B cell (primary cell): Measurements from ENCODE around the gene ERI2. TPM values are rescaled to one million over a fixed set of nuclear protein-coding genes. Genes with fewer than 3 reads are reported as not detected.

Experiments used
- ATAC-seq: fragments of 200-7000 bp; cut with Tn5 transposase; one replicate; pipeline ENCODE4 v1.10.0; 2021; ENCODE audit warnings: low read depth, mild to moderate bottlenecking, moderate number of reproducible peaks, moderate library complexity
- CTCF ChIA-PET: fragments of 350-600 bp; sonication (Branson Sonifier 250); formaldehyde crosslinking; loops from one replicate; lab custom pipeline; 2021; ENCODE audit warnings: antibody characterized with exemption, inconsistent platforms; lab: Charles Lee
- POLR2A ChIA-PET: fragments of 350-600 bp; sonication (Branson Sonifier 250); formaldehyde crosslinking; loops from one replicate; lab custom pipeline; 2021; ENCODE audit warnings: antibody characterized with exemption; lab: Charles Lee
- DNase-seq: peaks from one replicate; pipeline ENCODE4 v3.0.0; 2013
- H2AFZ ChIP-seq: 2 replicates; pipeline ENCODE4 v1.6.1; 2012; ENCODE audit warnings: mild to moderate bottlenecking, low read depth, low read length; ENCODE audit not compliant: insufficient read depth, poor library complexity, severe bottlenecking
- H3K27ac ChIP-seq, 2 donors: 1 replicate in 1 of 2; 2 replicates in 1 of 2; pipeline ENCODE4 v1.5.1; 2012 to 2013; ENCODE audit warnings: low read length in 2 of 2, mild to moderate bottlenecking in 2 of 2, moderate library complexity in 1 of 2
- H3K27me3 ChIP-seq, 4 experiments: fragments of 200-600 bp in 1 of 4; sonication (generic) in 1 of 4; replicated peaks in 1 of 4; 1 replicate in 2 of 4; 2 replicates in 2 of 4; pipeline versions ENCODE4 v1.6.1 to v1.7.0; 2013 to 2016; ENCODE audit warnings: low read length in 3 of 4, mild to moderate bottlenecking in 2 of 4, mixed read lengths in 1 of 4, moderate library complexity in 1 of 4; ENCODE audit not compliant: insufficient read depth in 4 of 4, control insufficient read depth in 3 of 4; ENCODE audit errors: control extremely low read depth in 1 of 4
- H3K36me3 ChIP-seq, 2 experiments: replicated peaks in 1 of 2; 1 replicate in 1 of 2; 2 replicates in 1 of 2; pipeline versions ENCODE4 v1.6.1 to v1.7.1; 2013; ENCODE audit warnings: low read length in 1 of 2; ENCODE audit not compliant: insufficient read depth in 2 of 2, control insufficient read depth in 1 of 2; ENCODE audit errors: control extremely low read depth in 1 of 2, extremely low read depth in 1 of 2
- H3K4me1 ChIP-seq, 2 donors: fragments of 200-600 bp in 1 of 2; sonication (generic) in 1 of 2; 1 replicate in 1 of 2; 2 replicates in 1 of 2; pipeline versions ENCODE4 v1.5.1 to v1.6.1; 2013 to 2017; ENCODE audit warnings: low read length in 2 of 2; ENCODE audit not compliant: control insufficient read depth in 2 of 2, insufficient read depth in 2 of 2
- H3K4me2 ChIP-seq: replicated peaks from 2 replicates; pipeline ENCODE3; 2012; ENCODE audit warnings: mild to moderate bottlenecking, low read depth, low read length; ENCODE audit not compliant: poor library complexity, severe bottlenecking
- H3K4me3 ChIP-seq, 5 experiments: fragments of 200-600 bp in 1 of 5; sonication (generic) in 1 of 5; 1 replicate in 3 of 5; 2 replicates in 2 of 5; pipeline versions ENCODE4 v1.5.1 to v1.7.0; 2011 to 2016; ENCODE audit warnings: low read length in 4 of 5, mild to moderate bottlenecking in 4 of 5, low read depth in 2 of 5, control low read depth in 1 of 5, moderate library complexity in 1 of 5; ENCODE audit not compliant: insufficient read depth in 1 of 5; ENCODE audit errors: control extremely low read depth in 1 of 5, extremely low read depth in 1 of 5
- H3K79me2 ChIP-seq: fragments of 200-600 bp; sonication (generic); one replicate; pipeline ENCODE4 v1.6.0; 2016; ENCODE audit warnings: low read length; ENCODE audit not compliant: control insufficient read depth, insufficient read depth
- H3K9ac ChIP-seq: fragments of 200-600 bp; sonication (generic); 2 replicates; pipeline ENCODE4 v1.6.1; 2017; ENCODE audit warnings: mild to moderate bottlenecking, low read length, moderate library complexity
- H3K9me3 ChIP-seq, 3 donors: one replicate each; pipeline versions ENCODE4 v1.6.1 to v1.7.1; 2013; ENCODE audit warnings: low read length in 2 of 3; ENCODE audit not compliant: control insufficient read depth in 2 of 3, insufficient read depth in 1 of 3; ENCODE audit errors: control extremely low read depth in 1 of 3
- H4K20me1 ChIP-seq: 2 replicates; pipeline ENCODE4 v1.6.0; 2012; ENCODE audit warnings: mild to moderate bottlenecking, low read length; ENCODE audit not compliant: insufficient read depth, control insufficient read depth, poor library complexity, severe bottlenecking
- H3K27ac Mint-ChIP-seq: one replicate; pipeline ENCODE4 v1.8.0; 2021; ENCODE audit warnings: mixed read lengths
- H3K27me3 Mint-ChIP-seq: one replicate; pipeline ENCODE4 v1.8.0; 2021; ENCODE audit warnings: mixed read lengths
- H3K4me1 Mint-ChIP-seq: one replicate; pipeline ENCODE4 v1.8.0; 2021; ENCODE audit warnings: mixed read lengths
- H3K4me3 Mint-ChIP-seq: one replicate; pipeline ENCODE4 v1.8.0; 2021; ENCODE audit warnings: mixed read lengths
- H3K9me3 Mint-ChIP-seq: one replicate; pipeline ENCODE4 v1.8.0; 2022; ENCODE audit warnings: mixed read lengths; ENCODE audit not compliant: insufficient read depth
- CTCF ChIP-seq: fragments of 200-600 bp; IDR thresholded peaks from one replicate; pipeline ENCODE4 v1.8.0; 2022; ENCODE audit warnings: antibody characterized with exemption, mild to moderate bottlenecking
- EZH2 ChIP-seq: IDR thresholded peaks from 2 replicates; pipeline ENCODE4 v1.6.1; 2012; ENCODE audit warnings: borderline replicate concordance, low read depth, mild to moderate bottlenecking, moderate library complexity, low read length; ENCODE audit not compliant: insufficient read depth, poor library complexity, severe bottlenecking
- WGBS: methylation state at CpG from one replicate; pipeline ENCODE4 v1.1.5; 2013; ENCODE audit warnings: missing lambda C conversion rate; ENCODE audit not compliant: insufficient coverage; 5-methylcytosine and 5-hydroxymethylcytosine counted together
- intact Hi-C: fragments of 100-400 bp; cut with micrococcal nuclease; formaldehyde crosslinking; loops from one replicate; pipeline ENCODE4 v1.10.0; 2022
- polyA plus RNA-seq: library from polyadenylated mRNA; depleted of rRNA; stranded (reverse); fragments of >200 nt; gene quantifications from 2 replicates; pipeline ENCODE4 v1.2.3, GENCODE V29; 2012
- total RNA-seq, 2 donors: library from RNA; stranded (reverse); fragments of 120-200 nt in 1 of 2; gene quantifications; 1 replicate in 1 of 2; 2 replicates in 1 of 2; pipeline versions ENCODE4 v1.2.3 to v1.2.4, GENCODE V29; 2013 to 2022

ERI2 gene
- total and polyA plus RNA-seq, 2 donors (not counting 1 experiment from before 2014, with no cell fraction given) = 1.6 to 4.9 TPM

DNA sequence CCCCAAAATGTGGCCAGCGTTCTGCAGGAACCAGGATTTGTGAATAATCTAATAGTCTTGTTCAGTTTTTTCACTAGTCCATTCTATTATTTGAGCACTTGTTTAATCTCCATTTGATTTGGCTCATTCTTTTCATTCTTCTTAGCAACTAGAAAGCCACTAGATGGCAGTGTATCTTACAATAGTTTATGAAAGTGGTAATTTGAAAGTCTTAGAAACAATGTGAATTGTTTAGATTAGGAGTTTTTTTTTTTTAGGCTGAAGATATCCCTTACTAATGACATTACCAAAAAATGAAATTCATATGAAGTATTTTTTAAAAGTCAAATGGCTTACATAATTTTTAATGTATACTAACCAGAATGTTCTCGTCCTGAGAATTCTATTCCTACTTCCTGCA, 6.7 kb downstream of the ERI2 start:
- no CpG with 5 or more reads among the region's 2 CpGs for WGBS
- H4K20me1 ChIP-seq = no peaks in the 10 kb centered on the region
- Mint-ChIP-seq H3K9me3 (no peaks in the 10 kb centered on the region), H3K4me3 (no peak overlapping the region), H3K27ac (no peak overlapping the region), H3K27me3 (no peaks in the 10 kb centered on the region), H3K4me1 (no peaks in the 10 kb centered on the region)
- no peak overlapping the region for H3K4me3 ChIP-seq
- TF ChIP-seq EZH2 (no peak), CTCF (no peak)
- H3K27ac ChIP-seq = no peak overlapping the region
- DNase-seq (no peak), ATAC-seq (no peak)
- intact Hi-C loops = no loop called here
- H3K27me3 ChIP-seq = no peaks in the 10 kb centered on the region
- H3K4me2 ChIP-seq = no peak overlapping the region
- CTCF ChIA-PET = interaction anchor here (0.7 kb wide), 1 partner anchor 1356 kb away, joined by 3 read pairs; no protein-coding TSS in a partner anchor
- no peaks in the 10 kb centered on the region for H3K79me2 ChIP-seq
- no peaks in the 10 kb centered on the region for H3K9me3 ChIP-seq
- H2AFZ ChIP-seq = no peak overlapping the region
- POLR2A ChIA-PET = interaction anchor here (0.6 kb wide), 1 partner anchor 1447 kb away, joined by 3 read pairs; no protein-coding TSS in a partner anchor
- H3K4me1 ChIP-seq = no peaks in the 10 kb centered on the region
- no peaks in the 10 kb centered on the region for H3K36me3 ChIP-seq
- H3K9ac ChIP-seq = no peak overlapping the region

- no peaks in the 10 kb centered on the region for H3K27me3 Mint-ChIP-seq
- ChIA-PET POLR2A (no interaction called here), CTCF (interaction anchor here (0.6 kb wide), 1 partner anchor 143 kb away, joined by 3 read pairs; no protein-coding TSS in a partner anchor)
- no peak overlapping the region for H3K9ac ChIP-seq
- no peak for DNase-seq
- H3K4me2 ChIP-seq = no peak overlapping the region
- TF ChIP-seq EZH2 (no peak), CTCF (no peak)
- no peak overlapping the region for H3K27ac Mint-ChIP-seq
- no peak overlapping the region for H2AFZ ChIP-seq
- H3K9me3 ChIP-seq = no peaks in the 10 kb centered on the region
- WGBS = 50% methylated on average over 2 of the region's 2 CpGs
- H3K9me3 Mint-ChIP-seq = no peaks in the 10 kb centered on the region
- intact Hi-C loops = no loop called here
- H3K4me3 ChIP-seq = no peak overlapping the region
- no peaks in the 10 kb centered on the region for H3K4me1 Mint-ChIP-seq
- H3K27ac ChIP-seq = no peak overlapping the region
- H3K27me3 ChIP-seq = no peaks in the 10 kb centered on the region
- no peaks in the 10 kb centered on the region for H3K36me3 ChIP-seq
- no peaks in the 10 kb centered on the region for H3K4me1 ChIP-seq
- no peak for ATAC-seq
- no peaks in the 10 kb centered on the region for H4K20me1 ChIP-seq
- no peaks in the 10 kb centered on the region for H3K79me2 ChIP-seq
- no peak overlapping the region for H3K4me3 Mint-ChIP-seq
Measured at GRCh38 chr16:20798364-20798763, 7.9 kb downstream of the ERI2 start.
